Stimulated activated CD4-positive, alpha-beta T cell treated with anti-CD3 and anti-CD28 coated beads, Interleukin-12 subunit alpha, Interleukin-12 subunit beta, amount 100 ng/mL, for 24 hours (primary cell): ENCODE data around the gene PTBP1.

Experiments
- DNase-seq, 2 experiments: peaks; one replicate each; pipeline ENCODE4 v3.0.0-alpha.2; 2020; ENCODE audit warnings: low read depth in 2 of 2

Gene PTBP1

DNA sequence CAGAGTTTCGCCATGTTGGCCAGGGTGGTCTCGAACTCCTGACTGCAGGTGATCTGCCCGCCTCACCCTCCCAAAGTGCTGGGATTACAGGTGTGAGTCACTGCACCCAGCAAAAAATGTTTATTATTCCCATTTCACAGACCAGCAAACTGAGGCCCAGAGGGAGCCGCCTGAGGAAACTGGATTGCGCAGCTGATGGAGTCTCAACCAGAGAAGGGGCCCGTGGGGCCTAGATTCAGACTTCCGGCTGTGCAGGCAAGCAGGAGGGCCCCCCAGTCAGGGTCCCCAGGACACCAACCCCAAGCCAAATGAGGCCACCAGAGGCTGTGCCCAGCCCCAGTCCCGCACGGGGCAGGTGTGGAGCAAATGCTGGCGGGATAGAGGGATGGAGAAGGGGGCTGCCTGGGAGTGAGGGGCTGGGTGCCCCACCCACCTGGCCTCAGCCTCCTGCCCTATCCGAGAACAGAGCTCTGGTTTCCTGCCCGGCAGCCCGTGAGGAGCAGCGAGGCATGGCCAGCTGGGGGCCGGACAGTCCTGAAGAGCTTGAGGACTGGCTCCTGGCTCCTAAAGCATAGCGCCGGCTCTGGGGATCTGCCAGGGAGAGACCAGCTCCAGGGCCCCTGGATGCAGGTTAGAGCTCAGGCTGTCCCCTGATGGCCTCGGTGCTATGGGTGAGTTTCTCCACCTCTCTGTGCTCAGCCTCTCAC lies 24.4 kb upstream of the PTBP1 start:
- no peak for DNase-seq

DNA sequence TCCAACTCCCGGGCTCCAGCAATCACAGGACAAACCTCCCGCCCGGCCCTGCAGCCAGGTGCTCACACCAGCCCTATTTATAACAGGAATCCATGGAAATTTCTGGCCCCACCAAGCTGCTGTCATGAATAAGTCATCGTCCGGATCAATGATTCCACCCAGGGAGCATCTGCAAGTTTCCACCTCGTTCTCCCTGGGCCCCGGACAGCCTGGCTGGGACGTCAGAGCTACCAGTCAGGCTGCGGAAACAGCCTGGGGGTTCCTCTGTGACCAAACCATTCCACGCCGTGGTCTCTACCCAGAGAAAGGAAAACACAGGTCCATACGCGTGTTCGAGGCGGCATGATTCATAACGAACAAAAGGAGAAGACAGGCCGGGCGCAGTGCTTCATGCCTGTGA lies 20.7 kb upstream of the PTBP1 start:
- DNase-seq = no peak

DNA sequence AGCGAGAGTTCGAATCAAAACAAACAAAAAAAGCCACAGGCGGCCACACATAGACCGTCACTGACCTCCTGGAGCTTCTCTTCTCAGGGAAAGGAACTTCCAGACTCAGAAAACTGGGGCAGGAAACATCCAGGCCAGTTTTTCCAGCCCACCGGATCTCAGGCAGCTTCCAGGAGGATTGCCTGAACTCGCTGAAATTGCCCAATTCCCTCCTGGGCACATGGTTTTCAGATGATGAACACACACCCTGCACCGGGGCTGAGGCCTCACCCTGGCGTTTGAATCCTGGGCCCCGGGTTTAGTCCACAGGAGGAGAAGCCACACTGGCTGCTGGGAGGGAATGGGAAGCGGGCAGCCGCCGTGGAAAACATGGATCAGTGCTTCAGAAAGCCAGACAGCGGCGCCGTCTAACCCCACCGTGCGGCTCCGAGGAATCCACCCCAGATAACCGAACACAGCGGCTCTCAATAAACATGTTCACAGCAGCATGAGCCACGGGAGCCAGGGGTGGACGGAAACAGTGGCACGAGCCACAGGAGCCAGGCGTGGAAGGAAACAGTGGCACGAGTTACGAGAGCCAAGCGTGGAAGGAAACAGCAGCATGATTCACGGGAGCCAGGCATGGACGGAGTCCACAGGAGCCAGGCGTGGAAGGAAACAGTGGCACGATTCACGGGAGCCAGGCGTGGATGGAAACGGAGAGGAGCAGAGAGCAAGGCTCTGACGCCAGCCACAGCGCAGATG lies 18.2 kb upstream of the PTBP1 start:
- DNase-seq = no peak

DNA sequence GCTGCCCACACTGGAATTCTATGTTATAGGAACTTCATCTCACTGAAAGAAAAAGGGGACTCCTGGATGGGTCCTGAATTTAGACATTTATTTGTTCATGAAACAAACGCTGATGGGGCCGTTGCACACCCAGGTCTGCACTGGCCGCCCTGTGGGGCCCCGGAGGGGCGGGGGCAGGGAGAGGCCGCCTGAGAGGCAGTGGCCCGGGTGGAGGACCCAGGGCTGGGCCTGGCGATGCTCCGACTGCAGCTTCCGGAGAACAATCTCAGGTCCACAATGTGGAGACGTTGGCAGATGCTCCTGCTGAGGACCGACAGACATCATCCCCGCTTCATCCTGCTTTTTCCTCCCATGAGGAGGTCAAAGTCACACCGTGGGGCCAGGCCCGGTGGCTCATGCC lies 16.3 kb upstream of the PTBP1 start:
- no peak for DNase-seq

DNA sequence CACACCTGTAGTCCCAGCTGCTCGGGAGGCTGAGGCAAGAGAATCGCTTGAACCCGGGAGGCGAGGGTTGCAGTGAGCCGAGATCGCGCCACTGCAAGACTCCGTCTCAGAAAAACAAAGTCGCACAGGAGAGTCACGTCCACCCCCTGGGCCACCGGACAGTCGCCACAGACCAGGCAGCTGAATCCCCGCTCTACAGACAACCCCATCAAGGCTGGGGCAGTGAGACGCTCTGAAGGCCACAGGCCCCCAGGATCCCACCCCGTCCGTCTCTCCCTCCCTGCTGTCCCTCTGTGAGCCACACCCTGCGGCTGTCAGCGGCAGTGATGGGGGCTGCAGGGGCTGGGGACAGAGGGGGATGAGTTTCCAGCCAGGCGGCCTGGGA lies 15.5 kb upstream of the PTBP1 start:
- DNase-seq = no peak

DNA sequence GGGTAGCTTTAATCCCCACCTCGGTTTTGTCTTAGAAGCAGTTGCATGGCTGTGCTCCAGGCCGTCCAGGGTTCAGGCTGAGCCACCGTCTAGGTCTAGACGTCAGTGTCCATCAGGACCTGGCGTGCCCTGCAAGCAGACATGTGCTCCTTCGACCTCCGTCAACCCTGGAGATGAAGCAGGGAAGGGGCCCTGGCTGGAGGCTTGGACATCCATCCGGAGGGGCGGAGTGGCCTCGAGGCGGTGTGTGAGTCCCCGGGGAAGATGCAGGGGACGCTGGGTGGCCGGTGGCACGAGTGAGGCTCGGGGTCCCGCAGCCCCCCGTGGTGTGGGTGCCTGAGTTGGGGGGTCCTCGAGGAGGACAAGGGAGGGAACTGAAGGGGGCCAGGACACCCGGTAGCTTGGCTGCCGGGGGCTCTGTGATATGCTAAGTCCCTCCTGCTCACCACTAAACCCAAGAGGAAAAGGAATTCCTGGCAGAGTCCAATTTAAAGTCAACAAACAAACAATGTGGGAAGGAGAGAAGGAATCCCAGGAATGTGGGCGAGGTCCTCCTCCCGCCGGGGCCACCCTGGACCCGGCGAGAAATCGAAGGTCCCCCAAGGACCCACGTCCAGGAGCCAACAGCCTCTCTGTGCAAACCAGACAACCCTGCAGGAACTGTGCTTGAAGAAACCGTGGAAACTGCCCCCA lies 14.9 kb upstream of the PTBP1 start:
- DNase-seq = no peak

DNA sequence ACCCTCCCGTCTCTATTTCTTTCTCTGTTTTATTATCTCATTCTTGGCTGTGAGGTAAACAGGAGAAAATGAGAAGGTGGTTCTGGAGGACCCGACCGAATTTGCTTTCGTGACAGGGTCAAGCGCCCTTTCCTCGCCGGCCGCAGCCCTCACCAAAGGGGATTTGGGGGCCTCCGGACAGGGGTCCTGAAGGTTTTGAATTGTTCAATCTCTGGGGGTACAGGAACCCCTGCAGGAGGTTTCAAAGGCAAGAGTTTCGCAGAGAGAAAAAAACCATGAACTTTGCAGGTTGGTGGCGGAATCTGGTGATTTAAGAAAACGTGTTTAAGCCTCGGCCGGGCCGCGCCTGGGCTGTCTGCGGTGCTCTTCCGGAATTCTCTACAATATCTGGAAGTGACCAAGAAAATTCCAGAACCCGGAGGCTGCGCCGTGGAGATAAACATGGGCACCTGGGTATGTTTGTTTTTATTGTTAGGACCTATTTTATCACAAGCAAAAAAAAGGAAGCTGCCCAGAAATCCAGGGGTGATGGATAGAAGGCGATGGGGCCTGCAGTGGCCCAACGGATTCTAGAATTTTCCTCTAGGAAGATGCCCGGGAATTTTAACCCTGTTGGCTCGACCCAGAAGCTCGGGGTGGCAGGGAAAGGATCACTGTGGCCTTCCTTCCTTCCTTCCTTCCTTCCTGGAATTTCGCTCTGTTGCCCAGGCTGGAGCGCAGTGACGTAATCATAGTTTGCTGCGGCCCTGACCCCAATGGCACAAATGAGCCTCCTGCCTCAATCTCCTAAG lies 14.2 kb upstream of the PTBP1 start:
- DNase-seq = no peak

DNA sequence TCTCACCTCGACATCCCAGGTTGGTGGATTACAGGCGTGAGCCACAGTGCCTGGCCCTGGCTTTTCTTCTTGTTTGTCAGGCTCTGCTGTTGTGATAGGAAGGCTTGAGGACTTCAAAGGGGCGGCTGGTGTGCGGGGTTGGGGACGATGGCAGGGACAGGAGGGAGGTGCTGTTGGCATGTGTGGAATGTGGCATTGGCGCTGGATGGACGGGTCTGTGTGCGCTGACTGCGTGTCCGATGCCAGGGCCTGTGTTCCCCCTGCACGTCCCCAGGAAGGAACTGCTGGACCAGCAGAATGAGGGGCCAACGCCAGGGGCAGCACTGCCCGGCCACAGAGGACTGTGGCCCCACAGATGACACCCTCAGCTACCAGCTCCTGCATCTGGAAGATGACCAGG lies 12.7 kb upstream of the PTBP1 start:
- no peak for DNase-seq

DNA sequence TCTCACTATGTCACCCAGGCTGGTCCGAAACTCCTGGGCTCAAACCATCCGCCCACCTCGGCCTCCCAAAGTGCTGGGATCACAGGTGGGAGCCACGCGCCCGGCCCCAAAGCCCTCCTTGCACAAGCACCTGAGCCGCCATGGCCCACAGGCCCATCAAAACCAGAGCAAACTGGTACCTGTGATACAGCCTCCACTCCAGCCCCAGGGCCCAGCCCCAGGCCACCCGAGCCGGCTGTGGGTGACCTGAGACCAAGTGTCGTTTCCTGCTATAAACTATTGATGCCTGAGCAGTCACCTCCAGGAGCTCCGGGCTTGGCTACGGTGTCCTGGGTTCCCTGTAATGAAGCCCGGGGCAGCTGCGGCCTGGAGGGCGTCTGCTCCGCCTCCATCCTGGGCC lies 9.7 kb upstream of the PTBP1 start:
- DNase-seq = no peak

DNA sequence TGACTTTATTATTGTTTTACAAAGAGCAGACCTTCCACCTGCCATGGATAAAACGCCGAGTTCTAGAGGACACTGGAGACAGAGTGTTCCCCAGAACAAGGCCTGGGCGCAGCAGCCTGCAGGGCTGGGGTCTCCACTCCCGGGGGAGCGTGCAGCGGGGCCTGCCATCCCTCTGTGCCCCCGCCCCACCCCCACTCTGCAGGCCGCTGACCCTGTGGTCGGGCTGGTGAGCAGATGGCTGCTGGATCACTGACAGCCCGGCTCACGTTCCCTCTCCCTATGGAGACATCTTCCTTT lies 8.6 kb upstream of the PTBP1 start:
- DNase-seq = no peak

DNA sequence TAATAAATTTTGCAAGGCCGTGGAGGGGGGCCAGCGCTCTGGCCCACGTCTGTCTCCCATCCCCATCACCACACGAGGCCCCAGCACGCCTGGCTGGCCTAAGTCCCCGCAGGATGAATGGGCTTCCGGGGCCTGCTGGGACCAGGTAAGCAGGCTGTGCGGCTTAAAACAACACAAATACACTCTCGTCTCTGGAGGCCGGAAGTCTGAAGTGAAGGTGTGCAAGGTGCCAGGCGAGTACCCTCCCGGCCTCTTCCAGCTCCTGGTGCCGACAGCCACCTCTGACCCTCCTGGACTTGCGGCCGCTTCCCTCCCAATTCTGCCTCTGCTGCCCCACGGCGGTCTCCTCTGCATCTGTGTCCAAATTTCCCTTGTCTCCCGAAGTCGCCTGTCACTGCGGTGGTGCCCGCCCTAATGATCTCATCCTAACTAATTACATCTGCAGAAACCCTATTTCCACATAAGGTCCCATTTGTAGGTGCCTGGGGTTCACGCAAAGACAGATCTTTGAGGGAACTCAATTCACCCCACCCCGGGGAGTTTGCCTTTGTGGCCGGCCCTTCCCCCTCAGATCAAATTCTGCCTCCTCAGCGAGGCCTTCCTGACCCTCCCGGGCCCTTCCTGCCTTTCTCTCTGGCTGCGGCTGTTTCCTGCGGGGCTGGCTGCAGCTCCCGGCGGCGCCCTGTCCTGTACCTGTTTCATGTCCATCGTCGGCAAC lies 8.1 kb upstream of the PTBP1 start:
- DNase-seq = no peak

DNA sequence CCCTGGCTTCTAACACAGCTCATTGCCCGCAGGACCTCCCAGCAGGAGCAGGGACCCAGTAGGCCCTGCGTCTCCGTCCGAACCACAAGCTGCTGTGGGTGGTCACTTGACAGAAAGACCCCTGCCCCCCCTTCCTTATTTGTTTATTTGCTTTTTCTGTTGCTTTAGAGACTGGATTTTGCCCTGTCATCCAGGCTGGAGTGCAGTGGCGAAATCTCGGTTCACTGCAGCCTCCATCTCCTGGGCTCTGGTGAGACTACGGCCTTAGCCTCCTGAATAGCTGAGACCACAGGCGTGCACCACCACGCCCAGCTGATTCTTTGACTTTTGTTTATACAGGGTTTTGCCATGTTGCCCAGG lies 7.6 kb upstream of the PTBP1 start:
- DNase-seq = no peak

DNA sequence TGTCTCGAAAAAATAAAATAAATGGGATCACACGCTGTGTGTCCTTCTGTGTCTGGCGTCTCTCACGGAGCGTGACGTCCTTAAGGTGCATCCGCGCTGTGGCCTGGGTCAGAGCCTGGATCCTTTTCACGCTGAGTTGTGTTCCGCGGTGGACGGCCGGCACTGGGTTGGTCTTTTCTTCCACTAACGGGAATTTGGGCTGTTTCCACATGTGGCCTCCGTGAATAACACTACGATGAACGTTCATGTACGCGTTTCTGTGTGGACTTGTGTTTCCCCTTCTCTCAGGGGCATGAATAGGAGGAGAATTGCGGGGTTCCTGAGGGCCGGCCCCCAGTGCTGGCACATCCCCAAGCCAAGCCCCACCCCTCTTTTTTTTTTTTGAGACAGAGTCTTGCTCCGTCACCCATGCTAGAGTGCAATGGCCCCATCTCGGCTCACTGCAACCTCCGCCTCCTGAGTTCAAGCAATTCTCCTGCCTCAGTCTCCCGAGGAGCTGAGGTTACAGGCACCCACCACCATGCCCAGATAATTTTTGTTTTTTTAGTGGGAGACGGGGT lies 6.2 kb upstream of the PTBP1 start:
- no peak for DNase-seq

DNA sequence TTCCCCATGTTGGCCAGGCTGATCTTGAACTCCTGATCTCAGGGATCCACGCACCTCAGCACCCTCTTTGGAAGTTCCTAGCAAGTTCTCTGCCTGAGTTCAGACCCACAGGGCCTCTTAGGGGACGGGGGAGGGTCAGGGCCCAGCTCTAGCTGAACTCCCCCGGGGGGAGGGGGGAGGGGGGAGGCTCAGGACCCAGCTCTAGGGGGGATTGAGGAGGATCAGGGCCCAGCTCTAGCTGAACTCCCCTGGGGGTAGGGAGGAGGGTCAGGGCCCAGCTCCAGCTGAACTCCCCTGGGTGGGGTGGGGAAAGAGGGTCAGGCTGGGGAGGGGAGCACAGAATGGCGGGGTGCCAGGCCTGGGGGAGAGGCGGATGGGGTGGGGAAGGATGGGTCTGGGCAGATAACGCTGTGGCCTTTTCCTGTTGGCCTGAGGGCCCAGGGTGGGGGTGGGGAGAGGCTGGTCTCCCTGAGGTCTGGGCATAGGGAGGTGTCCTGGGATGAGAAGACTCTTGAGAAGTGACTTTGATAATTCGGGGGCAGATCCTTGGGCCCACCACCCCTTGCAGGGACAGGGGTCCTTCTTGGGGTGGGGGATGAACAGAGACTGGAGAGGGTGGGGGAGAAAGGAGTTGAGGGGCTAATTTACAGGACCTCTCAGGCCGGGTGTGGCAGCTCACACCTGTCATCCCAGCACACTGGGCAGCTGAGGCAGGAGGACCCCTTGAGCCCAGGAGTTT lies 5.5 kb upstream of the PTBP1 start:
- DNase-seq = no peak

DNA sequence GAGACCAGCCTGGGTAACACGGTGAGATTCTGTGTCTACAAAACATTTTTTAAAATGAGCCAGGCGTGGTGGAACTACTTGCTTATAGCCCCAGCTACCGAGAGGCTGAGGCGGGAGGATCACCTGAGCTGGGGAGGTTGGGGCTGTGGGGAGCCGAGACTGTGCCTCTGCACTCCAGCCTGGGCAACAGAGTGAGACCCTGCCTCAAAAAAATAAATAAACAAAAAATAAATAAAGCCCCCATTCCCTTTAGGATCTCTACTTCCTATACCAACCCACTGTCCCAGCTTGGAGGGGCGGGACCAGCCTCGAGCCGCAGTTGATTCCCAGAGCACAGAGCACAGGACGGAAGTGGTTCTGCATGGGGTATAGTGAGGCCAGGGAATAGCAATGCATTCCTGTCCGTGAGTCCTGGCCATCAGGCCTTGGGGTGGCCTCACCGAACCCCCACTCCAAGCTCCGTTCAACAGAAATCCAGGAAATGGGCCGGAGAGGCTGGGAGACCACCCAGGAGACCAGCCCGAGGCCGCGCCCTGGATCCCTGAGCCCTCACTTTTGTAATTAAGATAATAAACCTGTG lies 4.9 kb upstream of the PTBP1 start:
- no peak for DNase-seq

DNA sequence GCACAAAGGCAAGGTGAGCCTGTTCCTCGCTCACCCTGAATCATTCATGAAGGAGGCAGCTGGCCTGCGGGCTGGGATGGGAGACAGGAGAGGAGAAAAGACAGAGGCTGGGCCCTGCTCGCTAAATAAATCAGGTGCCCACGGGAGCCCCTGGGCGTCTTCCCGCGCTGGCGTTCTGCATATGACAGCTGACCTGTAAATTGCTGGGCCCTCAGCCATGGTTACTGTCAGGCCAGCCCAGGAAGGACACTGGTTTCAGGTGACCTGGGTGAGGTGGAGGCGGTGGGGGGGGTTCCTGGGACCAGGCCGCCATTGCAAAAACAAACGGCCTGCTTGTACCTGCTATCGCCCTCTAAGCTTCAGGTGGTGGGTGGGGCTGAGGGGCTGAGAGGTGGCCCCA lies 3.4 kb upstream of the PTBP1 start:
- DNase-seq = no peak

DNA sequence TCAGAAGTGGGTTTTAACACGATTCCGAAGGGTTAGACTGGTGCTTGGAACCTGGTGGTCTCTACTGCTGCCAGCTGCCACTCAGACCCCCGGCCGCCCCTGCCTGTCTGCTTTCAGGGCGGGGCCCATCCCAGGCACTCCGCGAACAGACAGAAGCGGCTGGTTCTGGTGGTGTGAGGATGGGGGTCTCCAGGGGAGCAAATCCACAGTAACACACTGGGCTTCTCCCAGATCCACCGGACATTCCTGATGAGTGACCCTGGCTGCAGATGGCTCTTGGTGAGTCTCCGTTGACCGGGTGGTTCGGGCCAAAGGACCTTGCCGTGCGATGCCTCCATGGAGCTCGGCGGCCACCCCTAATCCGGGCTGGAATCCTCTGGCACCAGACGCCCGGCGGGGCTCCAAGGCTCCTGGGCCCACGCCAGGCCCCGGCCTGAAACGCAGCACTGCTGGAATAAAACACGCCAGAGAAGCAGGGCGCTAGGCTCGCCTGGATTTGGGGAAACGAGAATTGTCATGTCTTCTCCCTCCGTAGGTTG lies 2.1 kb upstream of the PTBP1 start:
- no peak for DNase-seq

DNA sequence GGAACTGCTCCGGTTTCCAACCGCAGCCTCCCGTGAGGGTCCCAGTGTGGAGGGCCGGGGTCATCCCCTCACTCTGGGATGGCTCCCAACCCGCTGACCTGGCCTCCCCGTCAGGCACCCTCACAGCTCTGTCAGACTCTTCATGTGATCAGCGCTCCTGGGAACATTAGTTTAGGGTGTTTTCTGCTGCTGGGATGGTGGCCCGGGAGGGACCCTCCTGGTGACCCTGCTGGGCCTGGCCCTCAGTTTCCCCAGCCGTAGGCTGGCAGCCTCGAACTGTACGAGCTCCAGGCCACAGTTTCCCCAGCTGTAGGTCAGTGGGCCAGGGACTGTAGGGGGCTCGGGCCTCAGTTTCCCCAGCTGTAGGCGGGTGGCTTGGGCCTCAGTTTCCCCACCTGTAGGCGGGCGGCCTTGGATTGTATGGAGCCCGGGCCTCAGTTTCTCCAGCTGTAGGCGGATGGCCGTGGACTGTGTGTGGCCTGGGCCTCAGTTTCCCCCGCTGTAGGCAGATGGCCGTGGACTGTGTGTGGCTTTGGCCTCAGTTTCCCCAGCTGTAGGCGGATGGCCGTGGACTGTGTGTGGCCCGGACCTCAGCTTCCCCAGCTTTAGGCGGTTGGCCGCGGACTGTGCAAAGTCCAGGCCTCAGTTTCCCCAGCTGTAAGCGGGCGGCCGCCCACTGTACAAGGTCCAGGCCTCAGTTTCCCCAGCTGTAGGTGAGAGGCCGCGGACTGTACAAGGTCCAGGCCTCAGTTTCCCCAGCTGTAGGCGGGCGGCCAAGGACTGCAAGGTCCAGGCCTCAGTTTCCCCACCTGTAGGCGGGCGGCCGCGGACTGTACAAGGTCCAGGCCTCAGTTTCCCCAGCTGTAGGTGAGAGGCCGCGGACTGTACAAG lies 1.3 kb upstream of the PTBP1 start:
- DNase-seq = no peak
